Right lobe of liver (tissue), 4 donors: Measurements from ENCODE around the gene KIAA2012.

ENCODE experiments used
- CTCF ChIP-seq, 4 donors: fragments of 200-600 bp in 3 of 4; fragments of 450-650 bp in 1 of 4; IDR thresholded peaks; one replicate each; pipeline versions ENCODE4 v1.5.1 to v1.8.0; 2016 to 2022; ENCODE audit warnings: antibody characterized with exemption in 4 of 4, mild to moderate bottlenecking in 2 of 4
- POLR2A ChIP-seq: fragments of 450-650 bp; IDR thresholded peaks from one replicate; pipeline ENCODE4 v1.6.1; 2017; ENCODE audit warnings: antibody characterized with exemption, mild to moderate bottlenecking
- donor health status: DM: no; HTN: no; CAD: no.
- donor health status: DM: no; HTN: no; CAD: no.
- donor health status: DM: no; HTN: yes; CAD: no.

GRCh38 chr2:202046572-202046971 is 26.5 kb upstream of the KIAA2012 start:
- TF ChIP-seq CTCF (IDR thresholded peaks at IDR 0.05), result no peak
- no peak for TF ChIP-seq POLR2A
